Measurements from ENCODE around the gene RNU1-2.
"Not testable (repeated sequence)": the region's sequence is repeated elsewhere in the genome, so short reads cannot be mapped to it uniquely, and the experiment has no call there.

RNU1-2 gene

DNA sequence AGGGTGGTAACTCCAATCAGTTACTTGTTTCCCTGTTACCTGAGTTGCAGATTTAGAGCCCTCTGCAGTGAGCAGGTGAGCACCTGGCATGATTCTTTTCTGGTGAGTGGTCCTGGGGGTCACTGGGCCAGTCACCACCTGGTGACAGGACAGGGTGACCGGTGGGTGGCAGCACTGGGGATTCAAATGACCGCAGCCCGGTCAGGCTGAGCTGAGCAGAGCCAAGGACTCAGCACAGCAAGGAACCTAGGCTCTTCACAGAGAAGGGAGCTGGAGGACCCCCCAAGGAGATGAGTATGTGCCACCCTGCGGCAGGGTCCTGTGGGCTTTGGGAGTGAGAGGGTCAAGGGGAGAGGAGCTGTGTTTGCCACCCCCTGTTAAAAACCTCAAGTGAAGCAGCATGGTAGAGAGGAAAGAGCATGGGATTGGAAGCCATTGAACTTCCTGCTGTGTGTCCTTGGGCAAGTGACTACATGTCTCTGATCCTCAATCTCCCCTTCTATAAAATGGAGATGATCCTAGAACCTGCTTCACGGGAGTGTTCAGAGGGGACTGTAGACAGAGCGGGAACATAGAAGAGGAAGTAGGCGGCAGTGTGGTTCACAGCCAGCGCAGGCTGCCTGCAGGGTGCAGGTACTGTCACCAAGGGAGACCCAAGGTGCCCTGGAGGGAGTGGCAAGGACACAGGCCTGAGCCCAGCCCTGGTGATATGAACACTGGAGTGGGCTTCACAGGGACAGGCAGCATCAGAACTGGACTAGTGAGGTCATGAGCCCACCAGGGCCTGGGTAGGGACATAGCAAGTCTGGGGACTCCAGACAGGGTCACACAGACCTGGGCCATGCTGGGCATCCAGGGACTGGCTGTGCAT lies 16.3 kb downstream of the RNU1-2 start:
- DNase-seq = not testable (repeated sequence)

DNA sequence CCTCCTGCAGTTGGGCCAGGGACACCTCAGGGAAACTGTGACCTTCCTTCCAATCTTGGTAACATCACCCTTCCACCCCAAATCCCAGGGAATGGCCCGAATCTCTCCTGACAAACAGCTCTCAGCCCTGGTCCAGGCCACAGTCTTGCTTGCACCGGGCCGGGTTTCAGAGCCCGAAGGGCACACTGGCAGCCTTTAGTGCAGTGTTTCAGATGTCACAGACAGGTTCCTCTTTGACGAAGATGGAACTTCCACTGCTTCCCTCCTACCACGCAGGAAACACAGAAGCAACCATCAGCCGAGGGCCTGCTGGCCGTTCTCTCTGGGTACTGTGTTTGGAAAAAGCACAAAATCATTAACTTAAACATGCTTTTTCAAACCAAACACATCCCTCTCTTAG lies 17.0 kb downstream of the RNU1-2 start:
- not testable (repeated sequence) for DNase-seq

GRCh38 chr1:16913181-16913832 lies 17.5 kb downstream of the RNU1-2 start:
- no peak for DNase-seq

DNA sequence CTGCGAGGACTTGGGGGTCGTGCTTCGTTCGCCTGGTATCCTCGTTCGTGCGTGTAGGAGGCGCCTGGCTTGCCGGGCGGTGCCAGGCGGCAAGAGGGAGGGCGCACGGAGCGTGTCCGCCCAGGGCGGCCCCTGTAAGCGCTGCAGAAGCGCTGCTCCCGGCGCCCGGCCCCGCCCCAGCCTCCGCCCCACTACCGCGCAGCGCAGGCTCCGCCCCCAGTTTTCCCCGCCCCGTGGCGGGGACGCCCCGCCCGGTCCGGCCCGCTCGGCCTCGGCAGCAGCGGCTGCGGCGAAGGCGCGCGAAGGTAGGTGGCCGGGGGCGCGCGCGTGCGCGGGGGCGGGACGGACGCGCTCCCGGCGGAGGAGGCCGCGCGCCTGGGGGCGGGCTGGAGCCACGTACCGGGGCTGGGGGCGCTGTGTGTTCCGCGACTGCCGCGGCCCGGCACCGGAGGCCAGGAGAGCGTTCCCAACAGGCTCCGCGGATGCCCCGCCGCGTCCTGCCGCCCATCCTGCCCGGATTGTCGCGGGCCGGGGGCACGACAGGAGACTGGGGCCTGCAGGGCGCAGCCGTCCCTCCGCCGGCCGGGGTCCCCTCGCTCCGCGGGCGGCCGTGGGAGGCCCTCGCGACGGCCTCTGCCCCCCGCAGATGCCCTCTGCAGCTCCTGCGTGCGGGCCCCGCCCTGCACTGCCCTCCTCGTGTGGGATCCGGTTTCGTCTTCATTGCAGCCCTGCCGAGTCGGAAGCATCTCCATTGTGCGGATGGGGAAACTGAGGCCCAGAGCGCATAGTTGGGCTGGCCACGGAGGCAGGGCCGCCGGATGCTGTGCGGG lies 18.3 kb downstream of the RNU1-2 start:
- peak; percentile 94 for DNase-seq

DNA sequence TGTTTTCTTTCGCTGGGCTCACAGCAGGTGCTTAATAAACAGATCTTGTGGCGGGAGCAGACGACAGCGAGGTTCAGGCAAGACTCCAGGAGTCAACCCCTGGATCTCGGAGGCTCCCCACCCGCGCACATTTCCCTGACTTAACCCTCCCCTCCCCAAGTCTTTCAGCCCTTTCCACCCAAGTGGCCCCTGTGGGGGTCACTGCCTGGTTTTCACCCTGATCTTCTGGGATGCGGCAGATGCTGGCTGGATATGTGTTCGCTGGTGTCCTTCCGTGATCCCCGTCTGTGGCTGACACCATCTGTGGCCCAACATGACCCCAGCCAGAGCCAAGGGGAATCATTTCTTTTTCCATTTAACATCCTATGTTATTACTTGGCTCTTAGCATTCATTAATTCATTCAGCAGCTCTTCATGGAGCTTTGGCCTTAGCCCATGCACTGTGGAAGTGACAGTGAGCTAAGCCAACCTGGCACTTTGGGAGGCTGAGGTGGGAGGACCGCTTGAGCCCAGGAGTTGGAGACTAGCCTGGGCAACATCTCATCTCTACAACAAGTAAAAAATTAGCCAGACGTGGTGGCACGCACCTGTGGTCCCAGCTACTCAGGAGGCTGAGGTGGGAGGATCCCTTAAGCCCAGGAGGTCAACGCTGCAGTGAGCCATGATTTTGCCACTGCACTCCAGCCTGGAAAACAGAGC lies 19.3 kb downstream of the RNU1-2 start:
- DNase-seq = not testable (repeated sequence)

GRCh38 chr1:16915627-16915973 lies 19.8 kb downstream of the RNU1-2 start:
- no peak for DNase-seq

DNA sequence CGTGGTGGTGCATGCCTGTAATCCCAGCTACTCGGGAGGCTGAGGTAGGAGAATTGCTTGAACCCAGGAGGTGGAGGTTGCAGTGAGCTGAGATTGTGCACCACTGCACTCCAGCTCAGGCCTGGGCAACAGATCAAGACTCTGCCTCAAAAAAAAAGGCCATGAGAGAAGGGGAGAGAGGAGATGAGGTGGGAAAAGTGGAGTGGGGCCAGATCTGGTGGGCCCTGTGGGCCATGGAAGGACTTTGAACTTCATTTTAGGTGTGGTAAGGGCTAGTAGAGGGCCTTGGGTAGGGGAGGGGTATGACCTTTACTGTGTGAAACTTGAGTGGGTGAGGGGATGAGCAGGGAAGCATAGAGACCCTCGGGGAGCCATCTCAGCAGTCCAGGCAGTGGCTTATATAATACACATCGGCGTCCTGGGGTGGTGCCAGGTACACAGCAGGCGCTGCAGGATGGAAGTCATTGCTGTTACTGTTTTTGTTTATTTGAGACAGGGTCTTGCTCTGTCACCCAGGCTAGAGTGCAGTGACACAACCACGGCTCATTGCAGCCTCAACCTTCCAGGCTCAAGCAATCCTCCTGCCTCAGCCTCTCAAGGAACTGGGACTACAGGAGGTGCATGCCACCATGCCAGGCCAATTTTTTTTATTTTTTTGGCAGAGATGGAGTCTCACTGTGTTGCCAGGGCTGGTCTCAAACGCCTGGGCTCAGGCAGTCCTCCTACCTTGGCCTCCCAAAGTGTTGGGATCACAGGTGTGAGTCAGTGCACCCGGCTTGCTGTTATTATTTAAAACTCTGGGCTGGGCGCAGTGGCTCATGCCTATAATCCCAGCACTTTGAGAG lies 20.5 kb downstream of the RNU1-2 start:
- not testable (repeated sequence) for DNase-seq

DNA sequence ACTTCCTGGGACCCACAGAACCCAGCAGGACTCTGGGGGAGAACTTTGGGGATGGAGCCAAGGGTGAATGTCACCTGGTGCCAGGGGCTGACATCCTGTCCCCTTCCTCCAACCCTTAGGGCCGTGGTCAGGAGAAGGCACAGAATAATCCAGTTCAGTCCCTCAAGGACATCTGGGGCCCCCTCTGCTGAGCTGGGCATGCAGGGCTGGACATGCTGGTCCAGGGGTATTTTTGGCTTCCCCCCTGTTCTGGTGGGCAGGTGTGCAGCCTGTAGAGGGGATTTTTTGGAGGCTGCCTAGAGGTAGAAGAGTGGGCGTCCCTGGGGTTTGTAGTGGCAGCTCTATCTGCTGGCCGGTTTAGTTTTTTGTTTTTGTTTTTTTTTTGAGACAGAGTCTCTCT lies 22.6 kb downstream of the RNU1-2 start:
- DNase-seq = no peak

- DNase-seq = not testable (repeated sequence)
These were observed 23.3 kb downstream of the RNU1-2 start for GRCh38 chr1:16918936-16919665.

GRCh38 chr1:16920951-16921350 lies 25.2 kb downstream of the RNU1-2 start:
- DNase-seq = no peak

GRCh38 chr1:16921391-16922185 lies 25.8 kb downstream of the RNU1-2 start, which contains the start of gene CROCC:
Gene CROCC (plus strand): TSS chr1:16921931. CDS start chr1:16922019, 88 bp downstream.
- DNase-seq = no peak

- DNase-seq = no peak
These were observed 26.7 kb downstream of the RNU1-2 start for GRCh38 chr1:16922466-16922865.

DNA sequence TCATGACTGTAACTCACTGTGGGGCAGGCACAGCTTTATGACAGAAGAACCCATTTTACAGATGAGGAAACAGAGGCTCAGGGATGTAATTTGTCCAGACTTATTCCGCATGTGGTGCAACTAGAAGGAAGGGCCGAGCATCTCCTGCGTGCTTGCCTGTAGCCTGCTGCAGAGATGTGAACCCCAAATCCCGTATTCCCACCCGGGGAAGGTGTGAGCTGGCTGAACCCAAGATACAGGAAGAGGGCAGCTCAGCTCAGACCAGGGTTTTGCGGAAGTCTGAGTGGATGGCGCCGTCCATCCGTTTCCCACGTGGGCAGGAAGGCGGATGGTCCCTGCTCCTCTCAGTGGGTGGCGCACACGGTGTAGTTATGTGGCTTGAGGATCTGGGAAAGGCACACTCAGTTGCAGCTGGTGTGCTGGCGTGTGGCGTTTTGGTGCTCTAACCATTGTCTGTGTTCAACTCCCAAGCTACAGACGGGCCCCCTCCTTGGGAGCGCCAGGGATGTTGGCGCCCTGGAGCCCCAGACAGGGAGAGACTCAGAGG lies 27.2 kb downstream of the RNU1-2 start:
- no peak for DNase-seq

- DNase-seq = no peak
These were observed 28.6 kb downstream of the RNU1-2 start for GRCh38 chr1:16924216-16924918.

- DNase-seq = no peak
These were observed 29.2 kb downstream of the RNU1-2 start for GRCh38 chr1:16924919-16925477.

- DNase-seq = no peak
These were observed 30.1 kb downstream of the RNU1-2 start for GRCh38 chr1:16925635-16926490.

GRCh38 chr1:16926491-16927073 lies 30.8 kb downstream of the RNU1-2 start:
- no peak for DNase-seq
